Activated CD4-positive, alpha-beta T cell treated with anti-CD3 and anti-CD28 coated beads for 48 hours (primary cell): ENCODE measurements around the gene ABCC11.
A peak's percentile ranks its signal among the peaks of the same experiment; 100 is the strongest.

Experiments
- DNase-seq: peaks from one replicate; pipeline ENCODE4 v3.0.0-alpha.2; 2020

ABCC11 gene

GRCh38 chr16:48158296-48158695 lies 89.0 kb downstream of the ABCC11 start:
- DNase-seq = peak; percentile 61

- DNase-seq = peak; percentile 24
These were observed 89.5 kb downstream of the ABCC11 start for GRCh38 chr16:48157794-48158193.

- no peak for DNase-seq
These were observed 90.0 kb downstream of the ABCC11 start for GRCh38 chr16:48157302-48157701.

DNA sequence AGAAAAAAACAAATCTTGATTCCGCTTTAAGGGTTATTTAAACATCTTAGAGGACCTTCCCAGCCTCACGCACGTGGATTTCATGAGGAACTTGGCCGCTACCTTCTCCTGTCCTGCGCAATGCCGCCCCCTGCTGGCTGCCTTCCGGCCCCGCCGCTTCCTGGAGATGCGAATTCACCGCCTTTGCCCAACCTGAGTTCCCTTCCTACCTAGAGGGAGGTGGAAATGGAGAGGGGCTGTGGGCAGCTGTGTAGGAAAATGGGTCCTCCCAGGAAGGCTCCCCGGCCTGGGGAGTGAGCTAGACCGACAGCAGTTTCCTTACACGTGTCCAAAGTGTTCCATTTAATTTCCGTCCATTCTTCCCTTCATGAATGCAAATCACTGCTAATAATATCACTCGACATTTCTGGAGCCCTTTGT lies 90.5 kb downstream of the ABCC11 start:
- DNase-seq = peak; percentile 92

DNA sequence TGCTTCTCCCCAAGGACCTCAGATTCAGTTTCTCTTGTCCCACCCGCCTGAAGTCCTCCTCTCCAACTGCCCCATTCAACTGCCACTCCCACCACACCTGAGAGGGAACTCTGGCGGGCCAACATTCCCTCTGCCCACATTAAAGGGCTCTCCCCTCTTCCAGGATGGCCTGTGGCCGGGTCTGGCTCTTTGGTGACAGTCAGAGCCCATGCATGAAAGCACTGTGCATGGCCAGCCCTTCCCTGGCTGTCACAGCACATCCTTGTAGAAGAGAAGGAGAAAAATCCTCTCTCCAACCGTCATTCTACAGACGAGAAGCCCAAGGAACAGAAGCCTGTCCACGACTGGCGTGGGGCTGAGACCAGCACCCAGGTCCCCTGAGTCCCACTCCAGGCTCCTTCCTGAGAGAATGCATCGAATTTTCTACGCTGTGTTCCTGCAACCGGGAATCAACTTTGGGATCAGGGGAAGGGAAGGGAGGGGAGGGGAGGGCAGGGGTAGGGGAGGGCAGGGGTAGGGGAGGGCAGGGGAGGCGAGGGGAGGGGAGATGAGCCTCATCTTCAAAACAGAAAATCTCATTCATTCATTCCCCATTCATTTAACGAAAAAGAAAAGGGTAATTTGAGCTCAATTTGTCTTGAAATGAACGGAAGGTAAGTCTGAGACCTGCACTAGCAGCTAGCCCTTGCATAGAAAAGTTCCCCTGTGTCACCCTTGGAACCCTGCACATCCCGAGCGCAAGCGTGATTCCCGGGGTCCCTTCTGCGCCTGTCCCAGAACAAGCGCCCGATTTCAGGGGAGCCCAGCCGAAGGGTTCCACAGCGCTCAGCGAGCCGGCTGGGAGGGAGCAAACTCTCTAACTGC lies 91.2 kb downstream of the ABCC11 start, which contains the start of gene ABCC12:
Gene ABCC12, minus strand, starts transcription at position 68 of the 864 bp plus-strand sequence. CDS start 9,569 bp downstream, outside the sequence.
- no peak for DNase-seq

GRCh38 chr16:48153774-48154173 lies 93.6 kb downstream of the ABCC11 start:
- no peak for DNase-seq

GRCh38 chr16:48152226-48152625 lies 95.1 kb downstream of the ABCC11 start:
- no peak for DNase-seq

- no peak for DNase-seq
These were observed 96.6 kb downstream of the ABCC11 start for GRCh38 chr16:48150707-48151106.

GRCh38 chr16:48146710-48147109 lies 100.6 kb downstream of the ABCC11 start:
- no peak for DNase-seq

GRCh38 chr16:48146131-48146530 lies 101.2 kb downstream of the ABCC11 start:
- DNase-seq = no peak

DNA sequence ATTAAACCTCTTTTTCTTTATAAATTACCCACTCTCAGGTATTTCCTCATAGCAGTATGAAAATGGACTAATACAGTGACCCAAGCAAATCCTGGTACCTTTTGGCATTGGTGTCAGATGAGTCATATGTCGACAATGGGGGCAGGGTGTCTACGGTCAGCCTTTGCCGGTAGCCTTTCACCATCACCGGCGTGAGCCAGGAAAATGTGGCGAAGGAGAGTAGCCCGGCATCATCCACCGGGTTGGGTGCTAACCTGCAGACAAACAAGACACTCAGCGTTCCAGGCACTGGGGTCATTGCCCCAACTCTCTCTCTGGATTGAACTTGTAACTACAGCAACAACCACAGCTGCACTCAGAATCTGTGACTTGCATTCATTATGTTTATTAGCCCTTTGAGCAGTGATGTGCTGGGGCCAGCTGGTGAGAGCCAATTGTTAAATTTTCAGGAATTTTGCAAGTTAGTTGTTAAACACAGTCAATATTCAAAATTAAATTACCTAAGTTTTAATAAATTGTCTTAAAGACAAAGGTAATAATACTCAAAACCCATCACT lies 103.4 kb downstream of the ABCC11 start:
- no peak for DNase-seq

DNA sequence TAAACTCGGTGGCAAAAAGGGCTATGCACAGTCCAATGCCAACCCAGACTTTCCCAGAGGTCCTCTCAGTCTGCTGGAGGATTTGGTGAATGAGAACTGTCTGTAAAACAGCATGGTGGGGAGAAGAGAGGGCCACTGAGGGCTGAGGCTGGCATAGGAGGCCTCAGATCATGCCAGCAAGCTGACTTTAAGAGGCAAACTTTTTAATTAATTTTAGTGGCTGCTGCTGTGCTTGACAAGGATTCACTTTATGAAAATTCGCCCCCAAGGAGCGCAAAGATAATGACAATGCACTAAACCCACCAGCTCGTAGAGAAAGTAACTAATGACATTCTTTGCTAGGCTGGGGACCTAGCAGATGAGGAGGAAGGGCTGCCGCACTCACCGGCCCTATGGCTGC lies 106.5 kb downstream of the ABCC11 start:
- no peak for DNase-seq

GRCh38 chr16:48139517-48139916 lies 107.8 kb downstream of the ABCC11 start:
- DNase-seq = no peak

DNA sequence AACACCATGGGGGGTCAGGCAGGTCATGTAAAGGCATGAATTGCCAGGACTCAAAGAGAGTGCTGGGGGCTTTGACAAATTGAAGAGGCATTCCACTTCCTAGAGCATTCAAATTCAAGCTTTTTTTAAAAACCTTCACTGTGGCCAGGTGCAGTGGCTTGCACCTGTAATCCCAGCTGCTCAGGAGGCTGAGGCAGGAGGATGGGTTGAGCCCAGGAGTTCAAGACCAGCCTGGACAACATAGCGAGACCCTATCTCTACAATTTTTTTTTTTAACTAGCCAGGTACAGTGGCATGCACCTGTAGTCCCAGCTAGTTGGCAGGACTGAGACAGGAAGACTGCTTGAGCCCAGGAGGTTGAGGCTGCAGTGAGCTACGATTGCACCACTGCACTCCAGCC lies 108.8 kb downstream of the ABCC11 start:
- no peak for DNase-seq

DNA sequence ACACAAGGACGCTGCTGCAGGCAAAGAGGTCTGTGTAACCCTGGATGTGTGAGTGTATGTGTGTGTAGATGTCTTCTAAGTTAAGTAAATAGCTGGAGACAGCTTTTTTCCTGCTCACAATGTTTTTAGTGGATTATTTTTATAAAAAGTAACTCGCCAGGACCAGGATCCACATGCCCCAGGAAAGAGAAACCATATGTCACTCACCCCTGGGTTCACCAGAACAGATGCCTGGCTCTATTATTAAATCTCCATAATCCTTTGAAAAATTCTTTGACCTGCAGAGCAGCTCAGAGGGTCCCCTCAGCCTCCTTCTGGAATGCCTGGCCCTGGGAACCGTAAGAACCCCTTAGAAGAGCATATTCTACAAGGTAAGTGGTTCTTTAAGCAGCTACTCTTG lies 109.5 kb downstream of the ABCC11 start:
- no peak for DNase-seq

- DNase-seq = no peak
These were observed 110.6 kb downstream of the ABCC11 start for GRCh38 chr16:48136547-48137360.

GRCh38 chr16:48133455-48134211 lies 113.7 kb downstream of the ABCC11 start:
- no peak for DNase-seq

GRCh38 chr16:48132696-48133095 lies 114.6 kb downstream of the ABCC11 start:
- no peak for DNase-seq

GRCh38 chr16:48131201-48131935 lies 116.0 kb downstream of the ABCC11 start:
- no peak for DNase-seq

DNA sequence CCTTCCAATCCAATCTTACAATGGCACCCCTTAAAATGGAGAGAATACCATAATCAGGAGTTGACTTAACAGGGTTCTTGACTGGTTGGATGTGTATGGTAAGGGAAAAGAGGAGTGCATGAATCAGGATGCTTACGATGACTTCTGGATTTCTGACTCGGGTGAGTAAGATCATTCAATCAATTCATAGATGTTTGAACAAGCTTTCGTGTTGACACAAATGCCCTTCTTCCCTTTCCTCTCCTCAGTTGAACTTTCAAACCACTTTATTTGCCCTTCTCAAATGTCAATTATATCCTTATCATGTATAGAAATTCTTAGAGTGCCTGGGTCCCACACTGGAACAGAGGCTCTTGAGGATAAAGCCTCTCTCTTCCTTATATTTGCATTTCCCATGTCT lies 117.4 kb downstream of the ABCC11 start:
- DNase-seq = no peak

DNA sequence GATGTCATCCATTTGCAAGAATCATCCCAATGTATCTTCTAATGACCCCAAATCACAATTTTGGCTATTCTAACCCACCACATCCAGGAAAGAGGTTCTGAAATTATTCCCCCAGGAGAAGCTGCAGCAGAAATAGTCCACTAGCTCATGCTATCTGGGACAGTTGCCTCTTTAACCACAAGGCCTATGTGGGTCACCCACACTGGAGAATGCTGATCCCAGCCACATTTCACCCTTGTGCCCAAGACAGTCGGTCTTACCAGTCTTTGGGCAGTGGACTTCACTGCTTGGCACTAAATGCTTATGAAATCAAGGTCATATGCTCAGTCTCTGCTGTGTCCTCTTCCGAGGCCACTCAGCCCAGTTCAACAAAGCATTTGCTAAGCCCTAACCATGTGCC lies 118.6 kb downstream of the ABCC11 start:
- DNase-seq = no peak
